Loucy (cell line): ENCODE results near the gene IGF2BP2.

Experiments
- H2AFZ ChIP-seq: fragments of 200-600 bp; sonication (generic); 2 replicates; pipeline ENCODE4 v1.6.0; 2016; ENCODE audit warnings: antibody characterized with exemption, mild to moderate bottlenecking, low read length, moderate library complexity
- H3F3A ChIP-seq: fragments of 200-600 bp; 2 replicates; pipeline ENCODE4 v1.6.0; 2016; ENCODE audit warnings: antibody characterized with exemption, low read depth, mild to moderate bottlenecking
- H3K27me3 ChIP-seq: fragments of 200-600 bp; sonication (generic); 2 replicates; pipeline ENCODE4 v1.6.1; 2014; ENCODE audit warnings: low read length, mild to moderate bottlenecking; ENCODE audit not compliant: insufficient read depth, poor library complexity, severe bottlenecking
- H3K36me3 ChIP-seq: fragments of 200-600 bp; sonication (generic); 2 replicates; pipeline ENCODE4 v1.6.1; 2016; ENCODE audit warnings: low read length; ENCODE audit not compliant: insufficient read depth
- H3K4me1 ChIP-seq: fragments of 200-600 bp; sonication (generic); 2 replicates; pipeline ENCODE4 v1.5.1; 2014; ENCODE audit warnings: low read length, mild to moderate bottlenecking; ENCODE audit not compliant: insufficient read depth, poor library complexity, severe bottlenecking
- H3K4me2 ChIP-seq: fragments of 200-600 bp; sonication (generic); 2 replicates; pipeline ENCODE4 v1.6.0; 2014; ENCODE audit warnings: antibody characterized with exemption, low read length, low read depth, mild to moderate bottlenecking; ENCODE audit not compliant: poor library complexity, severe bottlenecking
- H3K4me3 ChIP-seq: fragments of 200-600 bp; sonication (generic); 2 replicates; pipeline ENCODE4 v1.5.1; 2014; ENCODE audit warnings: low read length, mild to moderate bottlenecking, mixed read lengths; ENCODE audit not compliant: poor library complexity, severe bottlenecking
- H3K79me2 ChIP-seq: fragments of 200-600 bp; sonication (generic); 2 replicates; pipeline ENCODE4 v1.6.1; 2014; ENCODE audit warnings: low read length; ENCODE audit not compliant: insufficient read depth
- H3K9ac ChIP-seq: fragments of 200-600 bp; sonication (generic); 2 replicates; pipeline ENCODE4 v1.6.0; 2014; ENCODE audit warnings: mild to moderate bottlenecking, low read depth, low read length, moderate library complexity; ENCODE audit not compliant: poor library complexity, severe bottlenecking
- H3K9me2 ChIP-seq: fragments of 200-600 bp; sonication (generic); replicated peaks from 2 replicates; pipeline ENCODE4 v1.6.1; 2016; ENCODE audit warnings: low read depth, low read length, mixed read lengths
- H3K9me3 ChIP-seq: fragments of 200-600 bp; sonication (generic); 2 replicates; pipeline ENCODE4 v1.6.1; 2014; ENCODE audit warnings: mild to moderate bottlenecking, antibody characterized with exemption, low read length, low read depth; ENCODE audit not compliant: insufficient read depth
- H4K20me1 ChIP-seq: fragments of 200-600 bp; sonication (generic); 2 replicates; pipeline ENCODE4 v1.6.0; 2014; ENCODE audit warnings: antibody characterized with exemption, low read length, mild to moderate bottlenecking; ENCODE audit not compliant: insufficient read depth, poor library complexity, severe bottlenecking
- CTCF ChIP-seq: fragments of 200-600 bp; sonication (generic); conservative IDR thresholded peaks from 2 replicates; pipeline ENCODE4 v1.5.1; 2014; ENCODE audit warnings: mild to moderate bottlenecking, antibody characterized with exemption, low read length
- EZH2phosphoT487 ChIP-seq: fragments of 200-600 bp; IDR thresholded peaks from 2 replicates; pipeline ENCODE4 v1.6.1; 2018; ENCODE audit warnings: antibody characterized with exemption, mild to moderate bottlenecking, moderate library complexity, borderline replicate concordance

Gene IGF2BP2

GRCh38 chr3:185623939-185624665 is 200.7 kb downstream of the IGF2BP2 start:
- H3K36me3 ChIP-seq: peaks cover 48% of the 10 kb centered on the region
- H3K9ac ChIP-seq: no peak overlapping the region
- no peaks in the 10 kb centered on the region for H3K4me1 ChIP-seq
- H3F3A ChIP-seq: no peaks in the 10 kb centered on the region
- H3K9me3 ChIP-seq: no peaks in the 10 kb centered on the region
- H4K20me1 ChIP-seq: no peaks in the 10 kb centered on the region
- H2AFZ ChIP-seq: no peak overlapping the region
- no peaks in the 10 kb centered on the region for H3K27me3 ChIP-seq
- no peaks in the 10 kb centered on the region for H3K9me2 ChIP-seq
- H3K4me3 ChIP-seq: no peak overlapping the region
- H3K4me2 ChIP-seq: no peak overlapping the region
- H3K79me2 ChIP-seq: no peaks in the 10 kb centered on the region
- TF ChIP-seq CTCF (no peak), EZH2phosphoT487 (no peak)

GRCh38 chr3:185613016-185613415 is 211.8 kb downstream of the IGF2BP2 start:
- Histone ChIP-seq H3F3A (no peaks in the 10 kb centered on the region), H3K4me2 (no peak overlapping the region), H3K79me2 (no peaks in the 10 kb centered on the region), H2AFZ (no peak overlapping the region), H3K9me3 (no peaks in the 10 kb centered on the region), H4K20me1 (no peaks in the 10 kb centered on the region), H3K9ac (no peak overlapping the region), H3K36me3 (peaks cover 74% of the 10 kb centered on the region; the same call in 1 of the 2 replicates), H3K27me3 (no peaks in the 10 kb centered on the region), H3K4me1 (no peaks in the 10 kb centered on the region), H3K9me2 (no peaks in the 10 kb centered on the region), H3K4me3 (no peak overlapping the region)
- no peak for TF ChIP-seq CTCF
- TF ChIP-seq EZH2phosphoT487: no peak

GRCh38 chr3:185606196-185606595 is 218.6 kb downstream of the IGF2BP2 start:
- H3K9me2 ChIP-seq: no peaks in the 10 kb centered on the region
- no peaks in the 10 kb centered on the region for H3F3A ChIP-seq
- H3K9ac ChIP-seq: no peak overlapping the region
- H3K79me2 ChIP-seq: no peaks in the 10 kb centered on the region
- no peak overlapping the region for H3K4me3 ChIP-seq
- no peaks in the 10 kb centered on the region for H3K4me1 ChIP-seq
- no peak for TF ChIP-seq CTCF
- TF ChIP-seq EZH2phosphoT487: no peak
- no peaks in the 10 kb centered on the region for H3K27me3 ChIP-seq
- H4K20me1 ChIP-seq: no peaks in the 10 kb centered on the region
- no peak overlapping the region for H2AFZ ChIP-seq
- H3K9me3 ChIP-seq: no peaks in the 10 kb centered on the region
- peaks cover 61% of the 10 kb centered on the region; the same call in 1 of the 2 replicates for H3K36me3 ChIP-seq
- H3K4me2 ChIP-seq: no peak overlapping the region
